ENCODE measurements around the gene PFKFB4.

The PFKFB4 gene

GRCh38 chr3:48472923-48473616 lies 83.5 kb downstream of the PFKFB4 start:
- Histone ChIP-seq H3K9ac (ENCODE audit: low read depth, low read length) (peak overlapping the region; percentile 85), H3K4me1 (ENCODE audit: insufficient read depth, low read length) (peaks cover 53% of the 10 kb centered on the region), H3K27me3 (ENCODE audit: insufficient read depth, low read length, poor library complexity) (no peaks in the 10 kb centered on the region), H3K4me3 (ENCODE audit: low read depth in 1 of 2, low read length in 2 of 2) (peak overlapping the region; percentile 53 to 86), H3K36me3 (ENCODE audit: insufficient read depth, low read length) (peaks cover 25% of the 10 kb centered on the region), H4K20me1 (ENCODE audit: insufficient read depth, low read length) (peaks cover 22% of the 10 kb centered on the region), H3K27ac (ENCODE audit: low read length) (peak overlapping the region; percentile 93), H3K4me2 (ENCODE audit: insufficient read depth, low read length) (peak overlapping the region; percentile 83), H3K79me2 (ENCODE audit: insufficient read depth, low read length) (peaks cover 44% of the 10 kb centered on the region), H2AFZ (ENCODE audit: low read depth, low read length) (peak overlapping the region; percentile 78), H3K9me3 (ENCODE audit: insufficient read depth, low read length, severe bottlenecking) (no peaks in the 10 kb centered on the region)
- peak; percentile 88 for ATAC-seq (ENCODE audit: insufficient read depth, low read depth)
- DNase-seq, result peak; percentile 96
- TF ChIP-seq CTCF (IDR thresholded peaks at IDR 0.05; ENCODE audit: borderline replicate concordance, extremely low read depth, low read length, poor library complexity, severe bottlenecking), result peak; percentile 57
- TF ChIP-seq EZH2 (IDR thresholded peaks at IDR 0.05; ENCODE audit: borderline replicate concordance, low read depth, low read length, severe bottlenecking), result no peak

- Histone ChIP-seq H3K27me3 (ENCODE audit: insufficient read depth, low read length, poor library complexity) (no peaks in the 10 kb centered on the region), H3K4me2 (ENCODE audit: insufficient read depth, low read length) (peak overlapping the region; percentile 83), H3K36me3 (ENCODE audit: insufficient read depth, low read length) (peaks cover 29% of the 10 kb centered on the region), H3K79me2 (ENCODE audit: insufficient read depth, low read length) (peaks cover 49% of the 10 kb centered on the region), H3K4me1 (ENCODE audit: insufficient read depth, low read length) (peaks cover 53% of the 10 kb centered on the region), H3K27ac (ENCODE audit: low read length) (peak overlapping the region; percentile 93), H3K4me3 (ENCODE audit: low read depth in 1 of 2, low read length in 2 of 2) (peak overlapping the region; percentile 53 to 86), H3K9ac (ENCODE audit: low read depth, low read length) (peak overlapping the region; percentile 85), H4K20me1 (ENCODE audit: insufficient read depth, low read length) (peaks cover 21% of the 10 kb centered on the region), H2AFZ (ENCODE audit: low read depth, low read length) (peak overlapping the region; percentile 78), H3K9me3 (ENCODE audit: insufficient read depth, low read length, severe bottlenecking) (no peaks in the 10 kb centered on the region)
- ATAC-seq (ENCODE audit: insufficient read depth, low read depth) (peak; percentile 64), DNase-seq (no peak)
- TF ChIP-seq CTCF (IDR thresholded peaks at IDR 0.05; ENCODE audit: borderline replicate concordance, extremely low read depth, low read length, poor library complexity, severe bottlenecking) (no peak), EZH2 (IDR thresholded peaks at IDR 0.05; ENCODE audit: borderline replicate concordance, low read depth, low read length, severe bottlenecking) (no peak)
These were observed 84.0 kb downstream of the PFKFB4 start for GRCh38 chr3:48472673-48472922.

- H2AFZ ChIP-seq (ENCODE audit: low read depth, low read length), result no peak overlapping the region
- H3K27me3 ChIP-seq (ENCODE audit: insufficient read depth, low read length, poor library complexity), result no peaks in the 10 kb centered on the region
- H3K4me3 ChIP-seq (ENCODE audit: low read depth in 1 of 2, low read length in 2 of 2), result no peak overlapping the region
- no peaks in the 10 kb centered on the region for H3K9me3 ChIP-seq (ENCODE audit: insufficient read depth, low read length, severe bottlenecking)
- H3K4me1 ChIP-seq (ENCODE audit: insufficient read depth, low read length), result peaks cover 75% of the 10 kb centered on the region
- peak overlapping the region; percentile 33 for H3K4me2 ChIP-seq (ENCODE audit: insufficient read depth, low read length)
- DNase-seq, result no peak
- ATAC-seq (ENCODE audit: insufficient read depth, low read depth), result no peak
- peak overlapping the region; percentile 20 for H3K9ac ChIP-seq (ENCODE audit: low read depth, low read length)
- H3K27ac ChIP-seq (ENCODE audit: low read length), result peak overlapping the region; percentile 43; the same call in 1 of the 2 replicates
- H3K79me2 ChIP-seq (ENCODE audit: insufficient read depth, low read length), result peaks cover 69% of the 10 kb centered on the region
- peaks cover 45% of the 10 kb centered on the region for H3K36me3 ChIP-seq (ENCODE audit: insufficient read depth, low read length)
- no peak for TF ChIP-seq CTCF (IDR thresholded peaks at IDR 0.05; ENCODE audit: borderline replicate concordance, extremely low read depth, low read length, poor library complexity, severe bottlenecking)
- no peak for TF ChIP-seq EZH2 (IDR thresholded peaks at IDR 0.05; ENCODE audit: borderline replicate concordance, low read depth, low read length, severe bottlenecking)
- H4K20me1 ChIP-seq (ENCODE audit: insufficient read depth, low read length), result peaks cover 24% of the 10 kb centered on the region; the same call in 1 of the 2 replicates
These were observed 86.3 kb downstream of the PFKFB4 start for GRCh38 chr3:48470286-48470685.
